ENCODE measurements around the gene OSTC.
"Not testable (repeated sequence)": the region's sequence is repeated elsewhere in the genome, so short reads cannot be mapped to it uniquely, and the experiment has no call there.

The OSTC gene

GRCh38 chr4:108649863-108650211 lies 562 bp upstream of the OSTC start:
- no peak for DNase-seq

DNA sequence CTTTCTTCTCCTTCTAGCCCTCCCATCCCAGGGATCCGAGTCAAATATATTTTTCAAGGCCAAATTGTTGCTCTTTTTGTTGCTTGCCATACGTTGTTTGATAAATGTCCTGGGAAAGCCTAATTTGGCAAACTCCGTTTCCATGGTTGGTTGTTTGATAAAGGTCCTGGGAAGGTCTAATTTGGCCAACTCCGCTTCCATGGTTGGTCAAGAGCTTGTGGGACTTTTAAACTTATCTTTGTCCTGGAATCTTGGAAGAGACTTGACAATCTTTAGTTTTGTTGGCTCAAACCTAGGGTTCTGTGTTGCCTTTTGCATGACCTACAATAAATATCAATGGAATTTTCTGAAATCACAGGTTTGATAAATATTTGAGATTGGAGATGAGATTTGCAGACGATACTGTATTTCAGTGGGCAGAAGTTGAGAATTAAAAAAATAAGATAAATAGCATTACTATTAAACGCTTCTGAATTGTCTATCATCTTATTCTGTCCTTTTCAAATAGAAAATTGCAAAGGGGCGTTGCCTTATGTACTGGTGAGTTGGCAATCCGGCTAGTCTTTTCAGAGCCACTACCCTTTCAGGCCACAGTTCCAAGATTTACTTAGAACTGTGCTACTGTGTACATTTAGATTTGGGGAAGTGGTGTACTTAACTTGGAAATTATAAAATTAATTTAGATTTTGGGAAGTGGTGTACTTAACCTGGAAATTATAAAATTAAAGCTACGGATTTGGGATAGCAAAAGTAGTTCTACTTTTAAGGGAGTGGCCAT lies 804 bp downstream of the OSTC start:
- DNase-seq = no peak

- no peak for DNase-seq
Measured at GRCh38 chr4:108662629-108663028, 12.2 kb downstream of the OSTC start.

DNA sequence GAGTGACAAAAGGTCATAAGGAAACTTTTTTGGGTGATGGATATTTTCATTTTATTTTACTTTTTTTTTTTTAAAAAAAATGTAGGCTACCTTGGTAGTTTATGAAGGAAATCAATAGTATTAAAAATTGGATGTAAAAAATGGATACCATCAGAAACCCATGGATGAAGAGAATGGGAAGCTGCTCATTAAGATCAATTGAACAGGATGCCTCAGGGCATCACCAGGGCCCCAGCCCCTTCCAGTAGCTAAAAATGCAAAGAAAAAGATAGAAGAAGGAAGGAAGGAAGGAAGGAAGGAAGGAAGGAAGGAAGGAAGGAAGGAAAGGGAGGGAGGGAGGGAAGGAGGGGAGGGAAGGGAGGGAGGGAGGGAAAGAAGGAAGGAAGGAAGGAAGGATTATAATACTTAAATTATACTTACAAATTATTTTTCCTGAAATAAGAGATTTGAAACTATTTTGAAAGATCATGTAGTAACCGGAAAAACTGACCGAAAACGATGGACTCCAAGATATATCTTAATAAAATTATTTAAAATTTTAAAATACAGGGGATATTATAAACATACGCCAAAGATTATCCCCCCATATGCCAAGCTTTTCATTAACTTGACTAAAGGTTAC lies 24.1 kb downstream of the OSTC start:
- no peak for DNase-seq

DNA sequence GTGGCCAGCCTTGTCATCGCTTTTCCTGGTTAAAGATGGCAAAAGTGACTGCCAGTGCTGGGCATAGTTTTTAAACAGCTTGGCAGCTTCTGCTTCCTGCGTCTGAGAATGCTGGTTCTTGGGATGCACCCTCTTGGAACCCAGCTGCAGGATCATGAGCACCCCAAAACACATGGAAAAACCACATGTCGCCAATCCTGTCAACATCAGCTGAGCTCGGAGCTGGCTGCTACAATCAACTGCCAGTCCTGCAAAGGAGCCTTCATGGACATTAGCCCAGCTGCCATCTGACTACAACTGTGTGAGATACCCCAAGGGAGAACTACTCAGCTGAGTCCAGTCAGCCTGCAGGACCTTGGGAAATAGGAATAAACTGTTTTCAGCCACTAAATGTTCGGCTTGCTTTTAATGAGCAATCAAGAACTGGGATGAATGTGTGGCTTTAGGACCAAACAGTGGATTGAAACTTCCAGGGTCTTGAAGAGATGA lies 31.0 kb downstream of the OSTC start:
- no peak for DNase-seq

GRCh38 chr4:108683479-108683878 lies 33.1 kb downstream of the OSTC start:
- DNase-seq = no peak

DNA sequence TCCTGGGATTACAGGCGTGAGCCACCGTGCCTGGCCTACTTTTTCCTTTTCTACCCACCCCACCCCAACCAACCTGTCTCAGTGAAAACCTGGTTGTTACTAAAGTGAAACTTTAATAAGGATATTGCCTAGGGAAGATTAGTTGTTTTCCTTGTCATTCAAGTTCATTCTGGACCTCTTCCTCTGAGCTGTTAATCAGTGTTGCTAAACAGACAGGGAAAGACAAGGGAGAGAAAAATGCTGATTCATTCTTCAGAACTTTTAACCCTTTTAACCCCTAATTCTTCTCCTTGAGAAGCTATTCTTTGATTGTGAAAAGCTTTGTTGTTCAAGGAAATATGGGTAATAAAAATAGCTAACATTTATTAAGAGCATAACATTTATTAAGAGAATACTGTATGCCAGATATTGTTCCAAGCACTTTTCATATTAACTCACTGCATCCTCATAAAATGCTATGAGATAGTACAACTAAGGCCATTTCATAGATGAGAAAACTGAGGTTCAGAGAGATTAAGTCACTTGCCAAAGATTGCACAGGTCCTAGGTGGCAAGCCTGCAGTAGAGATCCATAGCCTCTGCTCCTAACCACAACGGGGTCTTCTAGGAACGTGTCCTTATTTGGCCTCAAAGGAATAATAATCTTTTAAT lies 34.8 kb downstream of the OSTC start:
- DNase-seq = no peak

GRCh38 chr4:108690738-108691137 lies 40.3 kb downstream of the OSTC start:
- no peak for DNase-seq

- no peak for DNase-seq
Measured at GRCh38 chr4:108693211-108693610, 42.8 kb downstream of the OSTC start.

DNA sequence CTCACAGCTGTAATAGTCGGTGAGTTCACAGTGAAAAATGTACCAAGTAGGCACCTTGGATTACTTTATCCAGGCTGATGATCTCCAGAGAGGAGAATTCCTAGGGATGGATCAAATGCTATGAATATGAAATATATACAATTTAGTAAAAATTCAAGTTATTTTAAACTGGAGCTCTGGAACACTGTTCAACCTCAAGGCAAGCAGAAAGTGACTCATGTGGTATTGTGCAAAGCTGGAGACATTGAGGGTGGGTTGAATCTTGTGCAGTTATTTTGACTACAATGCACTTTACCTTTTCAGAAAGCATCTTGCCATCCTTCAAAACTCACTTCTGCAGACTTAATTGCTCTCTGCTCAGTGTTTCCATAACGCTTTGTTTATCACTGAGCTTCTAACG lies 43.4 kb downstream of the OSTC start:
- DNase-seq = no peak

DNA sequence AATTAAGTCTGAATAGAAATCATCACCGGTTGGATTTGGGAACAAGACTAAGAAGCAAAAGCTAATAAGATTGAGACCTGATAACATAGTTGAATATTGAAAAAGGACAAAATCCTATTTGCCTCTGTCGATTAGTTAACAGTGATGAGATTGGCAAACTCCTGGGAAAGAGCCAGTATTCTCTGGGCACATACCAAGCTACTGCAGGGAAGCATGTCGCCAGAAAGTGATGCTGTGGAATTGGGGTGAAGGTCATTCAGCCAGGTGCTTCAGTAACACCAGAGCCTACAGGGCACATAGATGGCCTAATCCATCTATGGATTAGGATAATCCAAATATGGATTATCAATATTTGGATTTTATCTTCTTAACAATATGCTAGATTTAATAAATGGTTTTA lies 44.0 kb downstream of the OSTC start:
- DNase-seq = no peak

DNA sequence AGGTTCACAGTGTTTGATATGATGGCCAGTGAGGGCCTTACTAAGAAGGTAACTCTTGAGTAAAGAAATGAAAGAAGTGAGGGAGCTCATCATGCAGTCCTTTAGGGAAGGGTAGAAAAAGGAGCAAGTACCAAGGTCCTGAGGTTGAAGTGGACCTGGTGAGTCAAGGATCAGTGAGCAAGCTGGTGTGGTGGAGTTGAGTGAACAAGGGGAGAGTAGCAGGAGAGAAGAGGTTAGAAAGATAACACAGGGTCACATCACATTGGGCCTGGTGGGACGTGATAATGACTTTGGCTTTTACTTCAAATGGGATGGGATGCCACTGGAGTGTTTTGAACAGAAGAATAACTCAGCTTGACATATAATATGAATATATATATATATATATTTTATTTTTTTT lies 44.7 kb downstream of the OSTC start:
- no peak for DNase-seq

- no peak for DNase-seq
Measured at GRCh38 chr4:108696160-108696559, 45.8 kb downstream of the OSTC start.

GRCh38 chr4:108700081-108700757 lies 49.8 kb downstream of the OSTC start:
- DNase-seq = no peak

DNA sequence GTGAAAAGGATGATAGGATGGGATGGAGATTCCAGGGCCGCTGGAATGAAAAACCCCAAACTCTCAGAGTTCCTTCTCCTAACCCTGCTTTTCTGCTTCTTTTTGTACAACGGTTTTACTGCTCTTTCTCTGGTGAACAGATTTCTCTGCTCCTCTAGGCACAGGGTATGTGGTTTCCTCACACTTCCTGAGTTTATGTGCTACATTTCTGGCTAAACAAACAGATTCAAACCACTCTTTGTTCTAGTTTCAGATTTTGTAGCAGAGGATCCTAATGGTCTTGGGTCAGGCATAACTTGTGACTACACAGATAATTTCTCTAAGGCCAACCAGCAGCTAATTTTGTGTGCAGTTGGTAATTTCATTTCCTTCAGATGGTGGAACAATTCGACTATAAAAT lies 52.6 kb downstream of the OSTC start:
- DNase-seq = no peak

DNA sequence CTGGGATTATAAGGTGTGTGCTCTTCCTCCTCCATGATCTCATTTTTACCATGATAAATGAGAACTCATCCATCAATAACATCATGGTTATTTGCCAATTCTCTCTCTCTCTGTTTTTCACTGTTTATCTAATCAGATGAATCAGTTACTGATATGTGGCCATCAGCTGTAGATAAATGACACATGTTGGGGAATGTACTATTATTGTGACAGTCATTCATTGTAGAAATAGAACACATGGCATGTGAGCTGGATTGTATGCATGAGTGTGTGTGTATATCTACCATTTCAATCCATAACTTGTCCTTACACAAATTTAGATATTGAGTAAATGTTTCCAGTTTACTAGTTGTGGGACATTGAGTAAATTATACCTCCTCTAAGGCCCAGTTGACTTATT lies 53.0 kb downstream of the OSTC start:
- DNase-seq = no peak

DNA sequence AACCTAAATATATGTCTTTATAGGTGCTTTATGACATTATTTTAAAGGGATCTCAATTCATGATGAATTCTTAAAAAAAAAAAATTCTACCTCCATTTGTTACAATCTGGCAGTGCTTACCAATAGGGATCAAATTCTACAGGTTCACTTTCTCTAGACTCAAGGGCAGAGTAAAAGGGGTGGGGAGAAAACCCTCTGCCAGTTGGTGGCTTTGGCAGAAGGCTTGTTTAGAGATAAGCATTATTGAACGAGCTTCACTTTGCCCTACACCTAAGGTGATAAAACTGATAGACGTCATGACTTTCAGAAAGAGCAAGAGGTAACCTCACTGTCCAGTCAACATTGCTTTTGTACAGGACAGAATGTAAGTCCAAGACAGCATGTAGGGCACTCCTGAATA lies 53.6 kb downstream of the OSTC start:
- DNase-seq = no peak

- no peak for DNase-seq
Measured at GRCh38 chr4:108706289-108706688, 55.9 kb downstream of the OSTC start.

- no peak for DNase-seq
Measured at GRCh38 chr4:108709234-108709633, 58.8 kb downstream of the OSTC start.

DNA sequence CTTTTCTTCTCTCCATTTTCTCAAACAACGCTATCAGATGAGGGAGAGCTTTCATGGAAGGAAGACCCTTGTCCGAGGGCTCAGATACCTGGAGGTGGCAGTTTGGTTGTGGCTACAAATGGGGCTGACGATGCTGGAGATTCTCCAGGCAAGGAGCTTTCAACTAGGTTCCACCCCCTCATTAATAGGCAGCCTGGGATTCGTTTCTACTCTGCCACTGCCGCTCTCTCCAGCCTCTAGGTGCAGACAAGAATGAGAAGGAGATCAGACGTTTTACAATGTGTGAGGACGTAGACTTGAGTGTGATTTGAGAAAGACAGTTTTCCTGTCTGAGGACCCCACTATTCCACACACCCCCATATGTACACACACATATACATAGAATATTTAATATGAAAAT lies 59.3 kb downstream of the OSTC start:
- no peak for DNase-seq

DNA sequence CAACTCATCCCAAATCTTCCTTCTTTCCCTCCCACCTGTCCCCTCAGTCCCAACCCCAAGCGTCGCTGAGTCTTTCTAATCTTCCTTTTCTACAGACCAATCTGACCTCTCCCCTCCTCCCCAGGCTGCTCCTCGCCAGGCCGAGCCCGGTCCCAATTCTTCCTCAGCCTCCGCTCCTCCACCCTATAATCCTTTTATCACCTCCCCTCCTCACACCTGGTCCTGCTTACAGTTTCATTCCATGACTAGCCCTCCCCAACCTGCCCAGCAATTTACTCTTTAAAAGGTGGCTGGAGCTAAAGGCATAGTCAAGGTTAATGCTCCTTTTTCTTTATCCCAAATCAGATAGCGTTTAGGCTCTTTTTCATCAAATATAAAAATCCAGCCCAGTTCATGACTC lies 60.2 kb downstream of the OSTC start:
- not testable (repeated sequence) for DNase-seq

- DNase-seq = no peak
Measured at GRCh38 chr4:108714880-108715279, 64.5 kb downstream of the OSTC start.

GRCh38 chr4:108716340-108716739 lies 65.9 kb downstream of the OSTC start:
- no peak for DNase-seq

DNA sequence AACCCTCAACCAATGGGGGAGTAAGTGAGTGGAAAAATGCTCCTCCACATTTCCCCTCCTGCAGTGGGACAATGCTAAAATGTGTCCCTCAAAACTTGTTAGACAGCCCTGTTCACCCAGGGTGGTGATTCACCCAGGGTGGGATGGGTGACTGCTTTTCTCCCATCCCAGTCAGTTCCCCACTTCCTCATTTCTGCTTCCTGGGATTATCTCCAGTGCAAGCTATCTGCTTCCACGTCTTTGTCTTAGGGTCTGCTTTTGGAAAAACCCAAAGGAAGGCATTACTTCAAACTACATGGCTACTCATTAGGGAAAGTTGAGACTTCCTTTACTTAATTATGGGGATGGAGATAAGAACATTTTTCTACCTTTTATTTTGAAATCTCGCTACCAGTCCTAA lies 67.0 kb downstream of the OSTC start:
- no peak for DNase-seq
